GM12865 (cell line): ENCODE results near the gene HDGFL2.

ENCODE experiments used
- DNase-seq: peaks from one replicate; pipeline ENCODE4 v3.0.0; 2010; ENCODE audit warnings: low read depth
- H3K4me3 ChIP-seq: 2 replicates; pipeline ENCODE4 v1.5.1; 2011; ENCODE audit warnings: mild to moderate bottlenecking, low read depth, low read length, control low read depth
- TF ChIP-seq, protein P1 (sequence below): IDR thresholded peaks from 2 replicates; pipeline ENCODE4 v1.5.1; 2011; ENCODE audit warnings: low read length, control low read depth, low read depth, inconsistent platforms; ENCODE audit not compliant: insufficient read depth; ENCODE audit errors: missing control alignments

The HDGFL2 gene

DNA sequence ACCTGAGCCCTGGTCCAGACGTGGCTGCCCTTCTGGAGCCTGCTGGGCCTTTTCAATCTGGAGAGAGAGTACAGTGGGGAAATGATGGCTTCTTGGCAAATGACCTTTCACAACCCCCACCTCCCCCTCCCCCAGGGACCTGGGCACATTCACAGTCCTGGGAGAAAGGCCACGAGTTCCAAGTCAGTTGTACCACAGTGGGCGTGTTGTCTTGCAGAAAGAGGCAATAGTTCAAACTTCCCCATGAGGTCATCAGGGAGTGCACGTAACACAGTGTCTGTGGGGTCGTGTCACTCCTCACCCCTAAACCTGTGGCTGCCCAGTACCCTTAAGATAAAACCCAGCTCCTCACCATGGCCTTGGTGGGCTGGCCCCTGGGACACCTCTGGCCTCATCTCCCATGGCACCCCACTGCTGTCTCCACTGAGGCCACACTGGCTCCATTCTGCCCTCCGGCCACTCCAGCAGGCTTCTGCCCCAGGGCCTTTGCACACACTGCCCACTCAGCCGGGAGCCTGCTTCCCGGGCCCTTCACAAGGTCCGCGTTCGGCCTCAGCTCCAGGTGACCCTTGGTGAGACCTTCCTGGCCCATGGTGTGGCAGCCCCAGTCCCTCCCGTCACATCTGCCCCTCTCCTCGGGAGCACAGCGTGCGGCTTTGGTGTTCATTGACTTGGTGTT, 32.9 kb downstream of the HDGFL2 start:
- no peak for DNase-seq
- no peak overlapping the region for H3K4me3 ChIP-seq
- TF ChIP-seq, protein P1, sequence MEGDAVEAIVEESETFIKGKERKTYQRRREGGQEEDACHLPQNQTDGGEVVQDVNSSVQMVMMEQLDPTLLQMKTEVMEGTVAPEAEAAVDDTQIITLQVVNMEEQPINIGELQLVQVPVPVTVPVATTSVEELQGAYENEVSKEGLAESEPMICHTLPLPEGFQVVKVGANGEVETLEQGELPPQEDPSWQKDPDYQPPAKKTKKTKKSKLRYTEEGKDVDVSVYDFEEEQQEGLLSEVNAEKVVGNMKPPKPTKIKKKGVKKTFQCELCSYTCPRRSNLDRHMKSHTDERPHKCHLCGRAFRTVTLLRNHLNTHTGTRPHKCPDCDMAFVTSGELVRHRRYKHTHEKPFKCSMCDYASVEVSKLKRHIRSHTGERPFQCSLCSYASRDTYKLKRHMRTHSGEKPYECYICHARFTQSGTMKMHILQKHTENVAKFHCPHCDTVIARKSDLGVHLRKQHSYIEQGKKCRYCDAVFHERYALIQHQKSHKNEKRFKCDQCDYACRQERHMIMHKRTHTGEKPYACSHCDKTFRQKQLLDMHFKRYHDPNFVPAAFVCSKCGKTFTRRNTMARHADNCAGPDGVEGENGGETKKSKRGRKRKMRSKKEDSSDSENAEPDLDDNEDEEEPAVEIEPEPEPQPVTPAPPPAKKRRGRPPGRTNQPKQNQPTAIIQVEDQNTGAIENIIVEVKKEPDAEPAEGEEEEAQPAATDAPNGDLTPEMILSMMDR: no peak

DNA sequence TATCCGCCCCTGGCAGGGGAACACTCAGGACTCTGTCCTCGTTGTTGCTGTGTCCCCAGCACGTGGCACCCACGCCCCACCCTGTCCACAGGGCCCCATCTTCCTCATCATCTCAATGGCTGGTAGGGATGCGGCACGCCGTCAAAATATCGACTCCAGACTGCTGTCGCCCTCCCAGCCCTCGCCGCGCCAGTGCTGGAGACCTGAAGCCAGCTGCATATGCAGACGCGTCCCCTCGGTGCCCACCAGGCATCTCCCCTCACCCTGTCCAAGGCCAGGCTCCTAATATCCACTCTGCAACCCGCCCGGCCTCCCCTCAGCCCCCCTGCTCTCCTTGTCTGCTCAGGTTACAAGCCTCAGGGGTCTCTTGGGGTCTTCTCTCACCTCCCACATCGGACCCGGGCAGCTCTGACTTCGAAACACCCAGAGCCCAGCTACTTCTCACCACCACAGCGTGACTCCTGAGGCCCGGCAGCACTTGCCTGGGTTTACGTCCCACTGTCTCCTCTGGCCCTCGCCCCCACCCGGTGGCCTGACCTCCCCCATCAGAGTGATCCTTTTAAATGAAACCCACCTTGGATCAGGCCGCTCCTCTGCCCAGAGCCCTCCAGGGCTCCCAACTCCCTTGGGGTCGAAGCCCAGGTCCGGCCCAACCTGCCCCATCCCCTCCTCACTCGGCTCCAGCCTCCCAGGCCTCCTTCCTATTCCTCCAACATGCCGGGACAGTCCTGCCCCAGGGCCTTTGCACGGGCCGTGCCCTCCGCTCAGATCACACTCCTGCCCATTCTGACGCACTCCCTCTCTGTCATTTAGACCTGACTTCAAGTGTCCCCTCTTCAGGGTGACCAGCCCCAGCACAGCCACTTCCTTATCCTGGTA, 33.7 kb downstream of the HDGFL2 start:
- TF ChIP-seq, protein P1: no peak
- no peak overlapping the region for H3K4me3 ChIP-seq
- DNase-seq: no peak

DNA sequence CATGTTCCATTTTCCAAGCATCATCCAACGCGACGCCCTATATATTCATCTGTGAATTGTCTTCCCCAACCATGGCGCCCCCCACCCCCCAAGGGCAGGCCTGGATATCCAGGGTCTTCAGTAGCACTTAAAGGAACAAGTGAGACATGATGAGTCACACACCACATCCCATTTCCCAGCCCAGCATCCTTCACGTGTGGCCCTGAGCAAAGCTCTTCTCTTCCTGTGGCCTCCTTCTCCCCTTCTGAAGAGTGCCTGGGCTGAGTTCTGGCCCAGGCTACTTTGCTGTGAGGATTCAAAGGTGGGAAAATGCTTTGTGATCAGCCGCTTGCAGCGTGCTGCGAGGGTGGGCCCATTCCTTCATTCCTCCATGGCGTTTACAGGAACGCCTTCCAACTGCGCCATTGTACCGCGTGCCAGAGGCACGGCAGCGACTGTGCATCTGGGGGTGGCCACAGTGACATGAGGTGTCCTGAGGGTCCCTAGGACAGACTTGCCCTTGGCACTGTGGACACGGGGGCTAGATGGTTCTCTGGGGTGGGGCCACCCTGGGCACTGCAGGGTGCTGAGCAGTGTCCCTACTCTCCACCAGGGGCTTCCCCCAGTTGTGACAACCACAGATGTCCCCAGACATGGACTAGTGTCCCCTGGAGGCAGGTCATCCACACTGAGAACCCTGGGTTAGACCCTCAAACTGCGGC, 34.5 kb downstream of the HDGFL2 start:
- no peak overlapping the region for H3K4me3 ChIP-seq
- DNase-seq: no peak
- TF ChIP-seq, protein P1: no peak

DNA sequence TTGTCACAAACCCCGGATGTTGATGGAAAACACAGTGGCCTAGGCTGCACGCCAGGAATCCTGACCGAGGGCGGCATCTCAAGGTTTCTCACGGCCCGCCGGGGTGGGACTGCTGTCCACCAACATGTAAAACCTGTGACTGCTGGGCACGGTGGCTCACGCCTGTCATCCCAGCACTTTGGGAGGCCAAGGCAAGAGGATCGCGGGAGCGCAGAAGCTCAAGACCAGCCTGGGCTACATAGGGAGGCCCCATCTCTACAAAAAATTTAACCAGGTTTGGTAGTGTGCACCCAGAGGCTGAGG, 35.0 kb downstream of the HDGFL2 start:
- DNase-seq: no peak
- H3K4me3 ChIP-seq: no peak overlapping the region
- TF ChIP-seq, protein P1: no peak

DNA sequence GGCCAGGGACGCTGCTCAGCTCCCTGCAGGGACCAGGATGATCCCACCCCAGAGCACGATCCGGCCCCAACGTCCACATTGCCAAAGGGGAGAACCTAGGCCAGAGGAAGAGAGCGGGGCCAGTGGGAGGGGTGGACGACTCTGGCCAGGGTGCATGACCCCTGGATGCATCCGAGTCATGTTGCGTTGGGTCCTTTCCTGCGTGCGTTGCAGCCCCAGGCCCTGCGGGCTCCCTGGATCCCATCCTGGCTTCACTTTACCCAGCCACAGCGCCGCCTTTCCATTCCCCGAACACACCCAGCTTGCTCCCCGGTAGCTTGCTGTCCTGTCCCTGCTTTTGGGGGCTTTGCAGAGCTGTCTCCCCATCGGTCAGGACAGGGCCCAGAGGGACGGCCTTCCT, 35.7 kb downstream of the HDGFL2 start:
- DNase-seq: no peak
- no peak overlapping the region for H3K4me3 ChIP-seq
- TF ChIP-seq, protein P1: no peak

DNA sequence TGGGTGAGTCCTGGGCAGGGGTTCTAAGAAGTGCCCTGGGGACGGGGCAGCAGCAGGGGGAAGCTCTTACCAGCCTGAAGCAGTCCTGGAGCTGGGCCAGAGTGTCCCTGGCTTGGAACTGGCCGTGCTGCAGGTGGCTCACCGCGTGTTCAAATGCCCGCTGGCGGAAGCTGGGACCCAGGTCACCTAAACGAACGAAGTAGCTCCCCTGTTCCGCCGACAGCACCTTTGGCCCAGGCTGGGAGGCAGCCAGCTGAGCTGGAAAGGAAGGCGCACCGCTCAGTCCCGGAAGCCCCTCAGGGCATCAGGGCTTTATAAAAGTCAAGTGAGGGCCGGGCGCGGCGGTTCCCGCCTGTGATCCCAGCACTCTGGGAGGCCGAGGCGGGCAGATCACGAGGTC, 36.6 kb downstream of the HDGFL2 start:
- no peak overlapping the region for H3K4me3 ChIP-seq
- no peak for DNase-seq
- TF ChIP-seq, protein P1: no peak
